Activated naive CD8-positive, alpha-beta T cell treated with anti-CD3 and anti-CD28 coated beads, Interleukin-2, amount 50 U/mL, for 24 hours (primary cell): ENCODE results near the gene SLC35A2.

Experiments used
- ATAC-seq: fragments of 150-1000 bp; cut with Tn5 transposase; one replicate; pipeline ENCODE4 v1.10.0; 2021
- DNase-seq: peaks from one replicate; pipeline ENCODE4 v3.0.0; 2021
- H3K27ac Mint-ChIP-seq: one replicate; pipeline ENCODE4 v1.8.0; 2021; ENCODE audit warnings: mild to moderate bottlenecking, mixed read lengths
- H3K27me3 Mint-ChIP-seq: one replicate; pipeline ENCODE4 v1.8.0; 2021; ENCODE audit warnings: mixed read lengths
- H3K36me3 Mint-ChIP-seq: one replicate; pipeline ENCODE4 v1.8.0; 2021; ENCODE audit warnings: low read depth, mixed read lengths
- H3K4me1 Mint-ChIP-seq: one replicate; pipeline ENCODE4 v1.8.0; 2021; ENCODE audit warnings: mixed read lengths
- H3K4me3 Mint-ChIP-seq: one replicate; pipeline ENCODE4 v1.8.0; 2021; ENCODE audit warnings: mild to moderate bottlenecking, moderate library complexity, mixed read lengths
- H3K9me3 Mint-ChIP-seq: one replicate; pipeline ENCODE4 v1.8.0; 2021; ENCODE audit warnings: mixed read lengths

The SLC35A2 gene

GRCh38 chrX:48911412-48912182, at the start of gene SLC35A2:
Gene SLC35A2 (minus strand): TSS chrX:48911646. CDS start chrX:48911636, 10 bp downstream.
- ATAC-seq (peak; percentile 82), DNase-seq (peak; percentile 87)
- Mint-ChIP-seq H3K9me3 (no peaks in the 10 kb centered on the region), H3K36me3 (peaks cover 39% of the 10 kb centered on the region), H3K4me3 (peak within 1 kb of the TSS; percentile 95), H3K27ac (peak within 1 kb of the TSS; percentile 95), H3K4me1 (peaks cover 59% of the 10 kb centered on the region), H3K27me3 (no peaks in the 10 kb centered on the region)

DNA sequence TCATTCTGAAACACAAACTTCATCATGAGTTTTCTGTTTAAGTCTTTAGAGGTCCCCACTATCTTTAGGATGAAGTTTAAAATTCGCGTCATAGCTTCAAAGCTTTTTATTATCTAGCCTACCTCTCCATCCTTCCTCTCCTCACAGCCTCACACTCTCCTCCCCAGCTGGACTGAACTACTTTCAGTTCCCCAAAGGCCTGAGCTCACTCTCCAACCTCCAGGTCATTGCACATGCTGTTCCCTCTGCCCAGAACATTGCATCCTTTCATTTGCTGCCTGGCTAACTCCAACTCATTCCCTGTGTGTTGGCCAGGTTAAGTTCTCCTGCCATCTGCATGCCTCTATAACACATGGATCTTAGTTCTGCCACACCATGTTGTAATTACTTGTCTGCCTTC, 48.8 kb upstream of the SLC35A2 start:
- ATAC-seq (no peak), DNase-seq (no peak)
- Mint-ChIP-seq H3K9me3 (no peaks in the 10 kb centered on the region), H3K4me1 (peaks cover 24% of the 10 kb centered on the region), H3K27ac (peak overlapping the region; percentile 51), H3K4me3 (peak overlapping the region; percentile 24), H3K27me3 (no peaks in the 10 kb centered on the region), H3K36me3 (peaks cover 2% of the 10 kb centered on the region)

DNA sequence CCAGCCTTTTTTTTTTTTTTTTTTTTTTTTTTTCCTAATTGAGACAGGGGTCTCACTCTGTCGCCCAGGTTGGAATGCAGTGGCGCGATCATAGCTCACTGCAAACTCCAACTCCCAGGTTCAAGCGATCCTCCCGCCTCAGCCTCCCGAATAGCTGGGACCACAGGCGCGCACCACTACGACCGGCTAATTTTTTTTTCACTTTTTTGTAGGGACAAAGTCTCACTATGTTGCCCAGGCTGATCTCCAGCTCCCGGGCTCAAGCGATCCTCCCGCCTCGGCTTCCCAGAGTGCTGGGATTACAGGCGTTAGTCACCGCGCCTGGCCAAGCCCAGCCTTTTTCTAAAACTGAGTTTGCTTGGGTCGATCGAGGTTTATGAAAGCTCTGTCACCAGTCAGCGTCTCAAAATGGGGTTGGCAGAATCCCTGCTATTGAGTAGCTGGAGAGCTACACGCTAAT, 47.2 kb upstream of the SLC35A2 start:
- Mint-ChIP-seq H3K36me3 (peaks cover 5% of the 10 kb centered on the region), H3K27ac (peak overlapping the region; percentile 100), H3K9me3 (no peaks in the 10 kb centered on the region), H3K27me3 (no peaks in the 10 kb centered on the region), H3K4me1 (peaks cover 39% of the 10 kb centered on the region), H3K4me3 (peak overlapping the region; percentile 95)
- DNase-seq (no peak), ATAC-seq (no peak)

GRCh38 chrX:48957827-48958634, 46.6 kb upstream of the SLC35A2 start:
- H3K27ac Mint-ChIP-seq = peak overlapping the region; percentile 100
- H3K36me3 Mint-ChIP-seq = peaks cover 6% of the 10 kb centered on the region
- no peaks in the 10 kb centered on the region for H3K9me3 Mint-ChIP-seq
- H3K4me3 Mint-ChIP-seq = peak overlapping the region; percentile 95
- ATAC-seq (peak; percentile 93), DNase-seq (peak; percentile 89)
- H3K4me1 Mint-ChIP-seq = peaks cover 45% of the 10 kb centered on the region
- no peaks in the 10 kb centered on the region for H3K27me3 Mint-ChIP-seq

DNA sequence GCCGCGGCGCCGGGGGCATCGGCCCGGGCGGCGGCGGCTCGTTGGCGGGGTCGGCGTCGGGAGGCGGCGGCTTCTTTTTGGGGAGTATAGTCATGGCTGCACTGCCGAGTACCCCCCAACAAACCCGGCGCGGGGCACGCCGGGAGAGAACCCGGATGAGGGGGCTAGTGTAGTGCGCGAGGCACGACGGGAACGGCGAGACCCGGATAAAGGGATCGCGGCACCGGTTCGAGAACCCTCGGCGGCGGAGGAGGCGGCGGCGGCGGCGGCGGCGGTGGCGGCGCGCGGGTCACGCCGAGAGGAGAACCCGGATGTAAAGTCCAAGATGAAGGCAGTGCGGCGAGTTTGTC, 46.0 kb upstream of the SLC35A2 start, which contains the start of gene OTUD5:
TSS of gene OTUD5 (minus strand) at position 131 of the 350 bp plus-strand sequence. CDS start at position 94, 37 bp downstream.
- peaks cover 6% of the 10 kb centered on the region for H3K36me3 Mint-ChIP-seq
- H3K4me3 Mint-ChIP-seq = peak within 1 kb of the TSS; percentile 95
- peak within 1 kb of the TSS; percentile 100 for H3K27ac Mint-ChIP-seq
- H3K4me1 Mint-ChIP-seq = peaks cover 50% of the 10 kb centered on the region
- H3K9me3 Mint-ChIP-seq = no peaks in the 10 kb centered on the region
- ATAC-seq (peak; percentile 66), DNase-seq (peak; percentile 77)
- H3K27me3 Mint-ChIP-seq = no peaks in the 10 kb centered on the region

GRCh38 chrX:48956728-48957414, 45.4 kb upstream of the SLC35A2 start:
- Mint-ChIP-seq H3K27me3 (no peaks in the 10 kb centered on the region), H3K4me3 (peak overlapping the region; percentile 85), H3K36me3 (peaks cover 6% of the 10 kb centered on the region), H3K9me3 (no peaks in the 10 kb centered on the region), H3K4me1 (peaks cover 56% of the 10 kb centered on the region), H3K27ac (peak overlapping the region; percentile 86)
- DNase-seq = peak; percentile 61
- ATAC-seq = peak; percentile 18

- Mint-ChIP-seq H3K27me3 (no peaks in the 10 kb centered on the region), H3K4me1 (peaks cover 41% of the 10 kb centered on the region), H3K27ac (no peak overlapping the region), H3K9me3 (no peaks in the 10 kb centered on the region), H3K4me3 (no peak overlapping the region), H3K36me3 (peaks cover 3% of the 10 kb centered on the region)
- ATAC-seq (no peak), DNase-seq (no peak)
Observed at GRCh38 chrX:48948589-48948988, 37.1 kb upstream of the SLC35A2 start.

- Mint-ChIP-seq H3K36me3 (peaks cover 18% of the 10 kb centered on the region), H3K27me3 (no peaks in the 10 kb centered on the region), H3K4me3 (no peak overlapping the region), H3K9me3 (no peaks in the 10 kb centered on the region), H3K4me1 (peaks cover 48% of the 10 kb centered on the region), H3K27ac (no peak overlapping the region)
- ATAC-seq (no peak), DNase-seq (peak; percentile 52)
Observed at GRCh38 chrX:48945517-48946348, 34.3 kb upstream of the SLC35A2 start.

DNA sequence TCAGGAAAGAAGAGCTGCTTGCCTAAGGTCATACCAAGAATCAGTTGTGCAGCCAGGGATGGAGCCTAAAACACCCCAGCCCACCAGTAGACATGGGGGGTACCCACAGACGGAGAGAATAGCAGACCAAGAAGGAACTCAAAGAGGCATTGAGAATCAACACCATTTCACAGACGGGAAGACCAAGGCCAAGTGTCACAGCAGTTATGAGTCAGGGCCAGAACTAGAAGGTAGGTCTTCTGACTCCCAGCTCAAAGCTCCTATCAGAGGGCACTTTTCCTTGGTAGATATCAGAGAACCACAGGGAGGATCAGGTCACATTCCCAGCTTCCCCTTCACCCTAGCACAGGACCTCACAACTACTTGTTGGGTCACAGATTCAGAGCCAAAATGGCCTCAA, 31.4 kb upstream of the SLC35A2 start:
- Mint-ChIP-seq H3K4me1 (peaks cover 74% of the 10 kb centered on the region), H3K27me3 (no peaks in the 10 kb centered on the region), H3K4me3 (peak overlapping the region; percentile 46), H3K27ac (peak overlapping the region; percentile 87), H3K9me3 (no peaks in the 10 kb centered on the region), H3K36me3 (peaks cover 19% of the 10 kb centered on the region)
- DNase-seq (no peak), ATAC-seq (no peak)

- DNase-seq = no peak
- peaks cover 21% of the 10 kb centered on the region for H3K36me3 Mint-ChIP-seq
- H3K9me3 Mint-ChIP-seq = no peaks in the 10 kb centered on the region
- no peak overlapping the region for H3K4me3 Mint-ChIP-seq
- peaks cover 89% of the 10 kb centered on the region for H3K4me1 Mint-ChIP-seq
- ATAC-seq = no peak
- no peaks in the 10 kb centered on the region for H3K27me3 Mint-ChIP-seq
- peak overlapping the region; percentile 97 for H3K27ac Mint-ChIP-seq
Observed at GRCh38 chrX:48940404-48940955, 29.0 kb upstream of the SLC35A2 start.

DNA sequence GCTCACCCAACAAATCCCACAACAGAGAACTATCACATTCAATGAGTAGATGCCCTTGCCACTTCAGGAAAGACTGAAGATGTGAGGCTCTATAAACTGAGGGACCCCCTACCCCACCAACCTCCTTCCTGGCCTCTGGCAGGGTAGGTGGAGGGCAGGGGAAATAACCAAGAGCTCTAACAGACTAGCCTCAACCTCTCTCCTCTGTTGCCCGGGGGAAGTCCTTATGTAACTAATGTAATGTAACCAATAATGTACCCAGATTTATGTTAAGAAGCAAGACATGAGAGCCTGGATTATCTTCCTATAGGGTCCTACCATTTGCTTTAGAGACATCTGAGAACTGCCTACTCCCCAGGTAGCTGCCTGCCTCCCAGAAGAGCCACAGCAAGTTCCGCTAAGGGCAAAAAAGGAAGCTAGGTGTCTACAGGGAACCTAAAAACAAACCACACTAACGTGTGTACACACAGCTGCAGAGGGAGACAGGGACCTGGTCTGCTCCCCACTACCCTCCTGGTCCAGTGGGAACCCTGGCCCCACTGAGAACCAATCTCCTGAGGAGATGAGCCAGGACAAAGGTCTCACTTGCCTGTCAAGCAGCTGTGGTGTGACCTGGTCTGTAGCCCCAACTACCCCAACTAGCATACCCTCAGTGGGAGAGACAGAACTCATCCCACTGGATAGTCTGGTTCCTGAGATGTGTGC, 28.2 kb upstream of the SLC35A2 start:
- no peaks in the 10 kb centered on the region for H3K9me3 Mint-ChIP-seq
- no peak for DNase-seq
- H3K27ac Mint-ChIP-seq = peak overlapping the region; percentile 97
- peaks cover 29% of the 10 kb centered on the region for H3K36me3 Mint-ChIP-seq
- H3K27me3 Mint-ChIP-seq = no peaks in the 10 kb centered on the region
- H3K4me3 Mint-ChIP-seq = peak overlapping the region; percentile 74
- peaks cover 97% of the 10 kb centered on the region for H3K4me1 Mint-ChIP-seq
- ATAC-seq = no peak

DNA sequence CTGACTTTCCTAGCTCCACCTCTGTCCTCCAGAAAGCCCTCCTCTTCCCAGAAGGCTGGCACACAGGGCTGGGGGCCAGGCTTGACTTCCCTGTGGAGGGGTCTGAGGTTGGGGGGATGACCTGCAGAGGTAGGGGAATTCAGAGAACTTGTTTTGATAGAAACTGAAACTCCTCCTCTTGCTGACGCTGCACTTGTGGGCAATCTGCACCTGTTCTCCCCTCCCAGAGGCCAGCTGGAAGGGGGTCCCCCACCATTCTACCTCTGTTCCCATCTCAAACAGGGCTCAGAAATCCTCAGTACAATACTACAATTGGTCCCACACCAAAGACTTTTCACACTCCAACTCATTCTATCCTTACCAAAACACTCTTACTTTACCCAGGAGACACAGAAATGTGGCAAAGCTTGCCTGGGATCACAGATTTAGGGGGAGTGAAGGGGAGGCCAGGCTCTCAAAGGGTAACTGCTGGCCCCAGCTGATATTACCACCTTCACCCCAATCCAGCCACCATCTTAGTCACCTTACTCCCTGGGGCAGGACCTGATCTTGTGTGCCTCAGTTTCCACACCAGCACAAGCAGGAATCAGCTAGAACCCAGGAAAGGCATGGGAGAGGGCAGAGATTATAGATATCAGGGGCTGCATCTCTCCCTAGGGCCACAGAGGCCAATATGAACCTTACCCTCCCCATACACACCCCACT, 27.4 kb upstream of the SLC35A2 start:
- peaks cover 99% of the 10 kb centered on the region for H3K4me1 Mint-ChIP-seq

More for the DNA sequence above, 27.4 kb upstream of the SLC35A2 start:
- H3K4me3 Mint-ChIP-seq = peak overlapping the region; percentile 74
- DNase-seq = peak; percentile 74
- peak overlapping the region; percentile 97 for H3K27ac Mint-ChIP-seq
- no peaks in the 10 kb centered on the region for H3K27me3 Mint-ChIP-seq
- H3K36me3 Mint-ChIP-seq = peaks cover 36% of the 10 kb centered on the region
- ATAC-seq = peak; percentile 55
- no peaks in the 10 kb centered on the region for H3K9me3 Mint-ChIP-seq
